ENCODE results near the gene POC1B. TPM values are rescaled to one million over a fixed set of nuclear protein-coding genes. Genes with fewer than 3 reads are reported as not detected.

POC1B gene
- total RNA-seq, 4 donors from 2014 or later: 22.7 to 38.7 (median 25.1) TPM

GRCh38 chr12:89475203-89475990 lies 50.5 kb downstream of the POC1B start:
- no peak overlapping the region for H3K4me3 ChIP-seq
- no peaks in the 10 kb centered on the region for H3K27me3 ChIP-seq
- H3K27ac ChIP-seq: no peak overlapping the region
- no peak for DNase-seq (ENCODE audit: low spot score in 2 of 2)
- no peaks in the 10 kb centered on the region for H3K9me3 ChIP-seq
- peaks cover 0 to 12% (median 0%) of the 10 kb centered on the region in 4 donors for H3K4me1 ChIP-seq
- TF ChIP-seq EP300 (IDR thresholded peaks at IDR 0.05) (no peak), POLR2A (IDR thresholded peaks at IDR 0.05) (no peak)
- TF ChIP-seq, protein P1, sequence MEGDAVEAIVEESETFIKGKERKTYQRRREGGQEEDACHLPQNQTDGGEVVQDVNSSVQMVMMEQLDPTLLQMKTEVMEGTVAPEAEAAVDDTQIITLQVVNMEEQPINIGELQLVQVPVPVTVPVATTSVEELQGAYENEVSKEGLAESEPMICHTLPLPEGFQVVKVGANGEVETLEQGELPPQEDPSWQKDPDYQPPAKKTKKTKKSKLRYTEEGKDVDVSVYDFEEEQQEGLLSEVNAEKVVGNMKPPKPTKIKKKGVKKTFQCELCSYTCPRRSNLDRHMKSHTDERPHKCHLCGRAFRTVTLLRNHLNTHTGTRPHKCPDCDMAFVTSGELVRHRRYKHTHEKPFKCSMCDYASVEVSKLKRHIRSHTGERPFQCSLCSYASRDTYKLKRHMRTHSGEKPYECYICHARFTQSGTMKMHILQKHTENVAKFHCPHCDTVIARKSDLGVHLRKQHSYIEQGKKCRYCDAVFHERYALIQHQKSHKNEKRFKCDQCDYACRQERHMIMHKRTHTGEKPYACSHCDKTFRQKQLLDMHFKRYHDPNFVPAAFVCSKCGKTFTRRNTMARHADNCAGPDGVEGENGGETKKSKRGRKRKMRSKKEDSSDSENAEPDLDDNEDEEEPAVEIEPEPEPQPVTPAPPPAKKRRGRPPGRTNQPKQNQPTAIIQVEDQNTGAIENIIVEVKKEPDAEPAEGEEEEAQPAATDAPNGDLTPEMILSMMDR (IDR thresholded peaks at IDR 0.05): no peak
- 83 to 89% methylated on average over 6 of the region's 6 CpGs for WGBS, 2 donors
- no peaks in the 10 kb centered on the region for H3K36me3 ChIP-seq

DNA sequence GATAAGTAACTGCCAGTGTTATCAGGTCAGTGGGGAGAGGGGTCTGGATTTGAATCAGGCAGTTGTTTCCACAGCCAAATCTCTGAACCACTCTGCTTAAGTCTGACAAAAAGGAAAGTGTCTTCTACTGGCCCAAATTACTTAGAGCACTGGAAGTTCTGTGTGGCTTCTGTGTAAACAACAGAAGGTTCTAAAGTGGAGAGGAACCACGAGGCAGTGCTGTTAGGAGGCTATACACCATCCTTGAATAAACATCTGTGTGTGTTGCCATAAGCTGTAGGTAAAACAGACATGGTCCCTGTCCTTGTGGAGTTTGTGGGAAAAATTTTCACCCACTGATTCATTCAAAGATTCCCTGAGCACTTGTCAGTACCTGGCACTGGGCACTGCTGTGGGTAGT lies 51.2 kb downstream of the POC1B start:
- no peak for DNase-seq (ENCODE audit: low spot score in 2 of 2)
- Histone ChIP-seq H3K9me3 (no peaks in the 10 kb centered on the region), H3K27ac (no peak overlapping the region), H3K4me3 (no peak overlapping the region), H3K4me1 (peaks cover 0 to 12% (median 0%) of the 10 kb centered on the region in 4 donors), H3K27me3 (no peaks in the 10 kb centered on the region), H3K36me3 (peaks cover 0 to 4% (median 0%) of the 10 kb centered on the region in 3 donors)
- TF ChIP-seq POLR2A (IDR thresholded peaks at IDR 0.05): no peak
- TF ChIP-seq EP300 (IDR thresholded peaks at IDR 0.05): no peak
- TF ChIP-seq, protein P1 (IDR thresholded peaks at IDR 0.05): no peak
- WGBS, 2 donors: 33 to 38% methylated on average over 1 of the region's 1 CpG

GRCh38 chr12:89472508-89472907 lies 53.3 kb downstream of the POC1B start:
- peak overlapping the region in 1 of 4 donors; percentile 38 for H3K27ac ChIP-seq
- peaks cover 0 to 4% (median 0%) of the 10 kb centered on the region in 3 donors for H3K36me3 ChIP-seq
- H3K27me3 ChIP-seq: no peaks in the 10 kb centered on the region
- peaks cover 0 to 12% (median 0%) of the 10 kb centered on the region in 4 donors for H3K4me1 ChIP-seq
- TF ChIP-seq POLR2A (IDR thresholded peaks at IDR 0.05) (no peak), EP300 (IDR thresholded peaks at IDR 0.05) (no peak)
- TF ChIP-seq, protein P1 (IDR thresholded peaks at IDR 0.05): no peak
- H3K9me3 ChIP-seq: no peaks in the 10 kb centered on the region
- 39 to 48% methylated on average over 2 of the region's 2 CpGs for WGBS, 2 donors
- H3K4me3 ChIP-seq: no peak overlapping the region
- DNase-seq (ENCODE audit: low spot score in 2 of 2): no peak

GRCh38 chr12:89470741-89471509 lies 54.9 kb downstream of the POC1B start:
- 62 to 64% methylated on average over 3 of the region's 3 CpGs for WGBS, 2 donors
- Histone ChIP-seq H3K27ac (no peak overlapping the region), H3K4me1 (peaks cover 0 to 8% (median 0%) of the 10 kb centered on the region in 4 donors), H3K27me3 (no peaks in the 10 kb centered on the region), H3K4me3 (no peak overlapping the region), H3K36me3 (peaks cover 0 to 4% (median 0%) of the 10 kb centered on the region in 3 donors), H3K9me3 (no peaks in the 10 kb centered on the region)
- TF ChIP-seq EP300 (IDR thresholded peaks at IDR 0.05): no peak
- TF ChIP-seq, protein P1 (IDR thresholded peaks at IDR 0.05): peak; percentile 41 to 68 (median 63)
- no peak for TF ChIP-seq POLR2A (IDR thresholded peaks at IDR 0.05)
- DNase-seq (ENCODE audit: low spot score in 2 of 2): no peak

- H3K9me3 ChIP-seq: no peaks in the 10 kb centered on the region
- WGBS, 2 donors: 67 to 74% methylated on average over 3 of the region's 3 CpGs
- peak overlapping the region in 1 of 4 donors; percentile 28 for H3K27ac ChIP-seq
- TF ChIP-seq POLR2A (IDR thresholded peaks at IDR 0.05) (no peak), EP300 (IDR thresholded peaks at IDR 0.05) (no peak)
- TF ChIP-seq, protein P1 (IDR thresholded peaks at IDR 0.05): no peak
- peaks cover 0 to 4% (median 0%) of the 10 kb centered on the region in 3 donors for H3K36me3 ChIP-seq
- no peak overlapping the region for H3K4me3 ChIP-seq
- no peak for DNase-seq (ENCODE audit: low spot score in 2 of 2)
- H3K4me1 ChIP-seq: peaks cover 0 to 13% (median 0%) of the 10 kb centered on the region in 4 donors
- no peaks in the 10 kb centered on the region for H3K27me3 ChIP-seq
Measured at GRCh38 chr12:89469361-89469760, 56.5 kb downstream of the POC1B start.
